ENCODE data around the gene ITGA2.
"Not testable (repeated sequence)": the region's sequence is repeated elsewhere in the genome, so short reads cannot be mapped to it uniquely, and the experiment has no call there.

Gene ITGA2

DNA sequence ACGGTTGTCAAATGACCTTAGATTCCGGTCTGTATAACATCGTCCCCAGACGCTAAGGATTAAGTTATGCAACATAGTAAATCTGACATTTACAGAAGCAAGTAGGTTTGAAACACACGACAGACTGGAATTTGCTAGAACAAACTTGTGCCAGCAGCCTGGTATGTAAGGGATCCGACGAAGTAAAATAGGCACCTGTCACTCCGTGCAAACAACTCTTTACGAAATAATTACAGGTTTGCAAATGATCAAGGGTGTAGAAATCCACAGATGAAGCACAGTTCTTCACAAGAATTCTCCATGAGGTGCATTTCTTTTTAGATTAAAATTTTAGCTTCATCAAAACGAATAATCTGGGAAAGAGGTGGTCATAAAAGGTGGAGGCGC, 119.9 kb downstream of the ITGA2 start:
- peaks cover 7 to 11% of the 10 kb centered on the region in 2 donors for H3K4me1 ChIP-seq (ENCODE audit: control insufficient read depth in 1 of 2, insufficient read depth in 2 of 2, low read length in 2 of 2)
- peak overlapping the region; percentile 67 to 79 for H3K9ac ChIP-seq (ENCODE audit: low read depth in 1 of 2, low read length in 2 of 2)
- no peak overlapping the region for H3K27ac ChIP-seq (ENCODE audit: low read depth, low read length)

GRCh38 chr5:53109443-53110127, 120.4 kb downstream of the ITGA2 start, which contains the start of gene MOCS2:
Gene MOCS2, minus strand, starts transcription at chr5:53109757. Its CDS starts 2,583 bp downstream, at chr5:53107174.
- no peaks in the 10 kb centered on the region for H3K27me3 ChIP-seq (ENCODE audit: control insufficient read depth in 1 of 2, insufficient read depth in 2 of 2, low read length in 2 of 2)
- peak within 1 kb of the TSS; percentile 78 to 95 for H3K4me3 ChIP-seq (ENCODE audit: low read depth in 1 of 2, low read length in 2 of 2)
- H3K9me3 ChIP-seq (ENCODE audit: control insufficient read depth in 1 of 2, low read length in 2 of 2) = no peaks in the 10 kb centered on the region
- H3K9ac ChIP-seq (ENCODE audit: low read depth in 1 of 2, low read length in 2 of 2) = peak within 1 kb of the TSS; percentile 67 to 79
- peak within 1 kb of the TSS; percentile 58 for H3K27ac ChIP-seq (ENCODE audit: low read depth, low read length)
- peaks cover 7 to 11% of the 10 kb centered on the region in 2 donors for H3K4me1 ChIP-seq (ENCODE audit: control insufficient read depth in 1 of 2, insufficient read depth in 2 of 2, low read length in 2 of 2)
- peaks cover 0 to 13% of the 10 kb centered on the region in 2 donors for H3K36me3 ChIP-seq (ENCODE audit: control insufficient read depth in 1 of 2, insufficient read depth in 2 of 2, low read length in 2 of 2)

More for the DNA sequence above, 119.9 kb downstream of the ITGA2 start:
- Histone ChIP-seq H3K36me3 (ENCODE audit: control insufficient read depth in 1 of 2, insufficient read depth in 2 of 2, low read length in 2 of 2) (peaks cover 0 to 17% of the 10 kb centered on the region in 2 donors), H3K4me3 (ENCODE audit: low read depth in 1 of 2, low read length in 2 of 2) (peak overlapping the region; percentile 78 to 95), H3K27me3 (ENCODE audit: control insufficient read depth in 1 of 2, insufficient read depth in 2 of 2, low read length in 2 of 2) (no peaks in the 10 kb centered on the region), H3K9me3 (ENCODE audit: control insufficient read depth in 1 of 2, low read length in 2 of 2) (no peaks in the 10 kb centered on the region)

DNA sequence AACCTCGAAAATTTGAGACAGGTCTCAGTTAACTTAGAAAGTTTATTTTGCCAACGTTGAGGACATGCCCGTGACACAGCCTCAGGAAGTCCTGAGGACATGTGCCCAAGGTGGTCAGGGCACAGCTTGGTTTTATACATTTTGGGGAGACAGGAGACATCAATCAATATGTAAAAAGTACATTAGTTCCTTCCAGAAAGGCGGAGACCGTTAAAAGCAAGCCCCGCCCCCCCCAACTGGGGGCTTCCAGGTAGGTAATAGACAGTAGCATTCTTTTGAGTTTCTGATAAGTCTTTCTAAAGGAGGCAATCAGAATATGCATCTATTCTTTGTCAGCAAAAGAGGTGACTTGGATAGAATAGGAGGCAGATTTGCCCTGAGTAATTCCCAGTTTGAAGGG, 121.0 kb downstream of the ITGA2 start:
- Histone ChIP-seq H3K9ac (ENCODE audit: low read depth in 1 of 2, low read length in 2 of 2) (peak overlapping the region; percentile 67 to 79), H3K4me3 (ENCODE audit: low read depth in 1 of 2, low read length in 2 of 2) (peak overlapping the region; percentile 78 to 95), H3K36me3 (ENCODE audit: control insufficient read depth in 1 of 2, insufficient read depth in 2 of 2, low read length in 2 of 2) (peaks cover 0 to 9% of the 10 kb centered on the region in 2 donors), H3K27ac (ENCODE audit: low read depth, low read length) (no peak overlapping the region), H3K9me3 (ENCODE audit: control insufficient read depth in 1 of 2, low read length in 2 of 2) (no peaks in the 10 kb centered on the region), H3K27me3 (ENCODE audit: control insufficient read depth in 1 of 2, insufficient read depth in 2 of 2, low read length in 2 of 2) (no peaks in the 10 kb centered on the region), H3K4me1 (ENCODE audit: control insufficient read depth in 1 of 2, insufficient read depth in 2 of 2, low read length in 2 of 2) (peaks cover 7 to 11% of the 10 kb centered on the region in 2 donors)

DNA sequence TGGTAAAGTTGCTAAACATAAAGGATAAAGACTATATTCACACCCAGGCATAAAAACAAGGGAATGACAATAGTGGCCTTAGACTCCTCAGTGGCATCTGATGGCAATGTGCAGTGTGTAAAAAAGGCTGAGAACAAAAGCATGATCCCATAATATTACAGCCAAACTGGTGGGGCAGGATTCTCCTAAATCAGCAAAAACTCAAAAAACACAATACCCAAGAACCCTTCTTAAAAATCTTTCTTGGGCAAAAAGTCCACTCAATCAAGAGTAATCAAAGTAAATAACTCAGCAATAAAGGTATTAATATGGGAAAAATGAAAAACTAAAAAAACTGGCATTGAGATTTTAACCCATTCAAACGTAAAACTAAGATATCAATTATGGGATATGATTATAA, 122.0 kb downstream of the ITGA2 start:
- Histone ChIP-seq H3K4me1 (ENCODE audit: control insufficient read depth in 1 of 2, insufficient read depth in 2 of 2, low read length in 2 of 2) (peaks cover 7 to 11% of the 10 kb centered on the region in 2 donors), H3K9me3 (ENCODE audit: control insufficient read depth in 1 of 2, low read length in 2 of 2) (no peaks in the 10 kb centered on the region), H3K36me3 (ENCODE audit: control insufficient read depth in 1 of 2, insufficient read depth in 2 of 2, low read length in 2 of 2) (peaks cover 0 to 6% of the 10 kb centered on the region in 2 donors), H3K9ac (ENCODE audit: low read depth in 1 of 2, low read length in 2 of 2) (no peak overlapping the region), H3K27ac (ENCODE audit: low read depth, low read length) (no peak overlapping the region), H3K4me3 (ENCODE audit: low read depth in 1 of 2, low read length in 2 of 2) (peak overlapping the region in 1 of 2 donors; percentile 78), H3K27me3 (ENCODE audit: control insufficient read depth in 1 of 2, insufficient read depth in 2 of 2, low read length in 2 of 2) (no peaks in the 10 kb centered on the region)

- H3K27ac ChIP-seq (ENCODE audit: low read depth, low read length); H3K9me3 ChIP-seq (ENCODE audit: control insufficient read depth in 1 of 2, low read length in 2 of 2); H3K9ac ChIP-seq (ENCODE audit: low read depth in 1 of 2, low read length in 2 of 2); H3K36me3 ChIP-seq (ENCODE audit: control insufficient read depth in 1 of 2, insufficient read depth in 2 of 2, low read length in 2 of 2); H3K27me3 ChIP-seq (ENCODE audit: control insufficient read depth in 1 of 2, insufficient read depth in 2 of 2, low read length in 2 of 2); H3K4me3 ChIP-seq (ENCODE audit: low read depth in 1 of 2, low read length in 2 of 2): not testable (repeated sequence)
- peaks cover 7 to 11% of the 10 kb centered on the region in 2 donors for H3K4me1 ChIP-seq (ENCODE audit: control insufficient read depth in 1 of 2, insufficient read depth in 2 of 2, low read length in 2 of 2)
Observed at GRCh38 chr5:53112307-53112706, 123.2 kb downstream of the ITGA2 start.

GRCh38 chr5:53112909-53113308, 123.8 kb downstream of the ITGA2 start:
- peaks cover 7 to 11% of the 10 kb centered on the region in 2 donors for H3K4me1 ChIP-seq (ENCODE audit: control insufficient read depth in 1 of 2, insufficient read depth in 2 of 2, low read length in 2 of 2)
- H3K27me3 ChIP-seq (ENCODE audit: control insufficient read depth in 1 of 2, insufficient read depth in 2 of 2, low read length in 2 of 2) = no peaks in the 10 kb centered on the region
- H3K9ac ChIP-seq (ENCODE audit: low read depth in 1 of 2, low read length in 2 of 2) = no peak overlapping the region
- H3K4me3 ChIP-seq (ENCODE audit: low read depth in 1 of 2, low read length in 2 of 2) = no peak overlapping the region
- H3K27ac ChIP-seq (ENCODE audit: low read depth, low read length) = no peak overlapping the region
- no peaks in the 10 kb centered on the region for H3K36me3 ChIP-seq (ENCODE audit: control insufficient read depth in 1 of 2, insufficient read depth in 2 of 2, low read length in 2 of 2)
- H3K9me3 ChIP-seq (ENCODE audit: control insufficient read depth in 1 of 2, low read length in 2 of 2) = no peaks in the 10 kb centered on the region

- H3K9ac ChIP-seq (ENCODE audit: low read depth in 1 of 2, low read length in 2 of 2) = no peak overlapping the region
- H3K4me3 ChIP-seq (ENCODE audit: low read depth in 1 of 2, low read length in 2 of 2) = no peak overlapping the region
- H3K36me3 ChIP-seq (ENCODE audit: control insufficient read depth in 1 of 2, insufficient read depth in 2 of 2, low read length in 2 of 2) = no peaks in the 10 kb centered on the region
- no peaks in the 10 kb centered on the region for H3K27me3 ChIP-seq (ENCODE audit: control insufficient read depth in 1 of 2, insufficient read depth in 2 of 2, low read length in 2 of 2)
- H3K27ac ChIP-seq (ENCODE audit: low read depth, low read length) = no peak overlapping the region
- H3K9me3 ChIP-seq (ENCODE audit: control insufficient read depth in 1 of 2, low read length in 2 of 2) = no peaks in the 10 kb centered on the region
- H3K4me1 ChIP-seq (ENCODE audit: control insufficient read depth in 1 of 2, insufficient read depth in 2 of 2, low read length in 2 of 2) = peaks cover 5 to 18% of the 10 kb centered on the region in 2 donors
Observed at GRCh38 chr5:53113947-53114346, 124.8 kb downstream of the ITGA2 start.

GRCh38 chr5:53114988-53115387, 125.8 kb downstream of the ITGA2 start:
- Histone ChIP-seq H3K4me1 (ENCODE audit: control insufficient read depth in 1 of 2, insufficient read depth in 2 of 2, low read length in 2 of 2) (peaks cover 4 to 26% of the 10 kb centered on the region in 2 donors), H3K27me3 (ENCODE audit: control insufficient read depth in 1 of 2, insufficient read depth in 2 of 2, low read length in 2 of 2) (no peaks in the 10 kb centered on the region), H3K27ac (ENCODE audit: low read depth, low read length) (no peak overlapping the region), H3K9ac (ENCODE audit: low read depth in 1 of 2, low read length in 2 of 2) (no peak overlapping the region), H3K9me3 (ENCODE audit: control insufficient read depth in 1 of 2, low read length in 2 of 2) (no peaks in the 10 kb centered on the region), H3K4me3 (ENCODE audit: low read depth in 1 of 2, low read length in 2 of 2) (no peak overlapping the region), H3K36me3 (ENCODE audit: control insufficient read depth in 1 of 2, insufficient read depth in 2 of 2, low read length in 2 of 2) (no peaks in the 10 kb centered on the region)

DNA sequence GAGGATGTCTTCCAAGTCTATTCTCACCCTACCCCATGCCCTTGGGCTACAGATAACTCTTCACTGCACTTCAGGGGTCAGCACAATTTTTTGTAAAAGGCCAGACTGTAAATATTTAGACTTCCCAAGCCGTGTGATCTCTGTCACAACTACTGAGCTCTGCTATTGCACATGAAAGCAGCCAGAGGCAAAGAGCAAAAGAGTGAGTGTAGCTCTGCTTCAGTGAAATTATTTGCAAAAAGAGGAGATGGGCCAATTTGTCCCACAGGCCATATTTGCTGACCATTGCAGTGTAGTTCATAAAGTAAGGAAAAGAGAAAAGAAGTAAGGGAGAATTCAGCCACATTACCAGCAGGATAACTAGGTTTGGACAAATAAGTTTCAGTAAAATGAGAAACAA, 127.4 kb downstream of the ITGA2 start:
- H3K4me1 ChIP-seq (ENCODE audit: control insufficient read depth in 1 of 2, insufficient read depth in 2 of 2, low read length in 2 of 2) = peaks cover 4 to 22% of the 10 kb centered on the region in 2 donors
- H3K4me3 ChIP-seq (ENCODE audit: low read depth in 1 of 2, low read length in 2 of 2) = no peak overlapping the region
- H3K36me3 ChIP-seq (ENCODE audit: control insufficient read depth in 1 of 2, insufficient read depth in 2 of 2, low read length in 2 of 2) = no peaks in the 10 kb centered on the region
- H3K27ac ChIP-seq (ENCODE audit: low read depth, low read length) = no peak overlapping the region
- no peak overlapping the region for H3K9ac ChIP-seq (ENCODE audit: low read depth in 1 of 2, low read length in 2 of 2)
- no peaks in the 10 kb centered on the region for H3K9me3 ChIP-seq (ENCODE audit: control insufficient read depth in 1 of 2, low read length in 2 of 2)
- H3K27me3 ChIP-seq (ENCODE audit: control insufficient read depth in 1 of 2, insufficient read depth in 2 of 2, low read length in 2 of 2) = no peaks in the 10 kb centered on the region

- peaks cover 4 to 22% of the 10 kb centered on the region in 2 donors for H3K4me1 ChIP-seq (ENCODE audit: control insufficient read depth in 1 of 2, insufficient read depth in 2 of 2, low read length in 2 of 2)
- H3K4me3 ChIP-seq (ENCODE audit: low read depth in 1 of 2, low read length in 2 of 2) = peak overlapping the region; percentile 30 to 31
- H3K27ac ChIP-seq (ENCODE audit: low read depth, low read length) = no peak overlapping the region
- H3K9me3 ChIP-seq (ENCODE audit: control insufficient read depth in 1 of 2, low read length in 2 of 2) = no peaks in the 10 kb centered on the region
- no peaks in the 10 kb centered on the region for H3K36me3 ChIP-seq (ENCODE audit: control insufficient read depth in 1 of 2, insufficient read depth in 2 of 2, low read length in 2 of 2)
- no peak overlapping the region for H3K9ac ChIP-seq (ENCODE audit: low read depth in 1 of 2, low read length in 2 of 2)
- H3K27me3 ChIP-seq (ENCODE audit: control insufficient read depth in 1 of 2, insufficient read depth in 2 of 2, low read length in 2 of 2) = no peaks in the 10 kb centered on the region
Observed at GRCh38 chr5:53118879-53119278, 129.7 kb downstream of the ITGA2 start.

All from duodenal mucosa (tissue), 2 donors.